HG02623 (cell line): ENCODE data around the gene VARS1.
"Not testable (repeated sequence)": the region's sequence is repeated elsewhere in the genome, so short reads cannot be mapped to it uniquely, and the experiment has no call there.

Source experiments
- ATAC-seq: cut with Tn5 transposase; IDR thresholded peaks from one replicate; pipeline ENCODE4 v1.9.1; 2021; ENCODE audit warnings: moderate library complexity; ENCODE audit not compliant: unreplicated experiment

Gene VARS1

GRCh38 chr6:31794866-31795615 is 511 bp downstream of the VARS1 start:
- no peak for ATAC-seq

- no peak for ATAC-seq
These were observed 1.2 kb downstream of the VARS1 start for GRCh38 chr6:31794294-31794865.

GRCh38 chr6:31793927-31794245 is 1.7 kb downstream of the VARS1 start:
- ATAC-seq: not testable (repeated sequence)

- ATAC-seq: no peak
These were observed 2.8 kb downstream of the VARS1 start for GRCh38 chr6:31792761-31793171.

GRCh38 chr6:31792090-31792374 is 3.5 kb downstream of the VARS1 start:
- no peak for ATAC-seq

GRCh38 chr6:31791324-31792089 is 4.0 kb downstream of the VARS1 start:
- ATAC-seq: no peak

- no peak for ATAC-seq
These were observed 10.1 kb downstream of the VARS1 start for GRCh38 chr6:31785475-31785874.

- ATAC-seq: no peak
These were observed 11.2 kb downstream of the VARS1 start for GRCh38 chr6:31784098-31784925.

- no peak for ATAC-seq
These were observed 13.3 kb downstream of the VARS1 start for GRCh38 chr6:31782126-31782855.

GRCh38 chr6:31781244-31782125 is 14.1 kb downstream of the VARS1 start:
- ATAC-seq: no peak

GRCh38 chr6:31780507-31781243 is 14.9 kb downstream of the VARS1 start:
- no peak for ATAC-seq

GRCh38 chr6:31779908-31780307 is 15.6 kb downstream of the VARS1 start:
- ATAC-seq: no peak

GRCh38 chr6:31778999-31779885 is 16.3 kb downstream of the VARS1 start:
- ATAC-seq: no peak

GRCh38 chr6:31778193-31778592 is 17.4 kb downstream of the VARS1 start:
- ATAC-seq: no peak

- no peak for ATAC-seq
These were observed 17.9 kb downstream of the VARS1 start for GRCh38 chr6:31777667-31778050.

- peak; percentile 61 for ATAC-seq
These were observed 18.4 kb downstream of the VARS1 start, which contains the start of gene VWA7 for GRCh38 chr6:31776989-31777666. Gene VWA7 (minus strand): TSS chr6:31777328. CDS start chr6:31776779, 549 bp downstream.

GRCh38 chr6:31776485-31776988 is 19.0 kb downstream of the VARS1 start:
- no peak for ATAC-seq
